HepG2 (cell line): ENCODE data around the gene CIAO3. TPM values are rescaled to one million over a fixed set of nuclear protein-coding genes. Genes with fewer than 3 reads are reported as not detected.

ENCODE experiments used
- CENPT ChIP-seq: sonication (generic); formaldehyde crosslinking; IDR thresholded peaks from 2 replicates; pipeline ENCODE4 v1.8.0; 2022; ENCODE audit warnings: low read depth, mild to moderate bottlenecking, moderate library complexity, missing genetic modification reagents
- ERF ChIP-seq: IDR thresholded peaks from 2 replicates; pipeline ENCODE4 v1.6.1; 2018; ENCODE audit warnings: missing biosample characterization, missing genetic modification reagents
- FOXM1 ChIP-seq: sonication (generic); formaldehyde crosslinking; IDR thresholded peaks from 2 replicates; pipeline ENCODE4 v1.5.0; 2020; ENCODE audit warnings: missing genetic modification reagents
- GABPB1 ChIP-seq: IDR thresholded peaks from 2 replicates; pipeline ENCODE4 v1.6.1; 2016; ENCODE audit warnings: mild to moderate bottlenecking, missing genetic modification reagents, moderate library complexity, missing compliant biosample characterization
- NR0B2 ChIP-seq: sonication (generic); formaldehyde crosslinking; IDR thresholded peaks from 2 replicates; pipeline ENCODE4 v1.4.0; 2020; ENCODE audit warnings: mild to moderate bottlenecking, missing genetic modification reagents
- PBX2 ChIP-seq: IDR thresholded peaks from 2 replicates; pipeline ENCODE4 v1.6.1; 2016; ENCODE audit warnings: control low read depth
- RNF2 ChIP-seq: fragments of 450-650 bp; conservative IDR thresholded peaks from 2 replicates; pipeline ENCODE4 v1.6.1; 2016; ENCODE audit warnings: low read depth
- TFDP2 ChIP-seq: sonication (generic); formaldehyde crosslinking; IDR thresholded peaks from 2 replicates; pipeline ENCODE4 v1.4.0; 2020; ENCODE audit warnings: missing genetic modification reagents
- ZC3H13 ChIP-seq: sonication (generic); formaldehyde crosslinking; IDR thresholded peaks from 2 replicates; pipeline ENCODE4 v1.8.1; 2023; ENCODE audit warnings: mild to moderate bottlenecking, missing genetic modification reagents, moderate library complexity
- ZNF354B ChIP-seq: sonication (generic); formaldehyde crosslinking; IDR thresholded peaks from 2 replicates; pipeline ENCODE4 v1.8.0; 2022; ENCODE audit warnings: mild to moderate bottlenecking, missing genetic modification reagents
- ZNF451 ChIP-seq: sonication (generic); formaldehyde crosslinking; IDR thresholded peaks from 2 replicates; pipeline ENCODE4 v1.5.0; 2020; ENCODE audit warnings: mild to moderate bottlenecking, missing genetic modification reagents
- ZNF563 ChIP-seq: sonication (generic); formaldehyde crosslinking; IDR thresholded peaks from 2 replicates; pipeline ENCODE4 v1.8.0; 2022; ENCODE audit warnings: mild to moderate bottlenecking, moderate library complexity, missing genetic modification reagents
- ZNF7 ChIP-seq: IDR thresholded peaks from 2 replicates; pipeline ENCODE4 v1.6.1; 2016; ENCODE audit warnings: missing biosample characterization, missing genetic modification reagents
- ZNF747 ChIP-seq: sonication (generic); formaldehyde crosslinking; IDR thresholded peaks from 2 replicates; pipeline ENCODE4 v1.8.1; 2023; ENCODE audit warnings: missing genetic modification reagents, mild to moderate bottlenecking, borderline replicate concordance
- ZNF775 ChIP-seq: sonication (generic); formaldehyde crosslinking; IDR thresholded peaks from 2 replicates; pipeline ENCODE4 v1.4.0; 2020; ENCODE audit warnings: missing genetic modification reagents, mild to moderate bottlenecking, moderate library complexity, borderline replicate concordance
- polyA plus RNA-seq, 8 experiments: library from polyadenylated mRNA; depleted of rRNA in 3 of 8; stranded (reverse) in 7 of 8; unstranded in 1 of 8; fragments of >200 nt; fragmentation: Illumina TruSeq in 4 of 8; extraction: Trizol in 4 of 8; gene quantifications; 2 replicates each; pipeline versions ENCODE4 v1.2.1 to v1.2.3, GENCODE V29; 2011 to 2016; ENCODE audit warnings: low read depth in 4 of 8, missing spikeins in 1 of 8, mixed read lengths in 1 of 8; ENCODE audit not compliant: insufficient read depth in 1 of 8
- total RNA-seq, 5 experiments: library from RNA; depleted of rRNA; stranded (reverse); fragments of >200 nt; fragmentation: Illumina TruSeq; extraction: Trizol; gene quantifications; 2 replicates each; pipeline ENCODE4 v1.2.3, GENCODE V29; 2016; ENCODE audit warnings: low read depth in 1 of 5
- TF ChIP-seq, protein P1 (sequence below): sonication (generic); formaldehyde crosslinking; IDR thresholded peaks from 2 replicates; pipeline ENCODE4 v1.4.0; 2020; ENCODE audit warnings: mild to moderate bottlenecking, missing genetic modification reagents
- TF ChIP-seq, protein P2 (sequence below): sonication (generic); formaldehyde crosslinking; IDR thresholded peaks from 2 replicates; pipeline ENCODE4 v1.4.0; 2020; ENCODE audit warnings: missing genetic modification reagents, borderline replicate concordance
- TF ChIP-seq, protein P3 (sequence below): IDR thresholded peaks from 2 replicates; pipeline ENCODE4 v1.6.1; 2016; ENCODE audit warnings: low read depth, control low read depth
- TF ChIP-seq, protein P4 (sequence below): sonication (generic); formaldehyde crosslinking; IDR thresholded peaks from 2 replicates; pipeline ENCODE4 v1.4.0; 2020; ENCODE audit warnings: missing genetic modification reagents
- TF ChIP-seq, protein P5 (sequence below): IDR thresholded peaks from 2 replicates; pipeline ENCODE4 v1.6.1; 2012; ENCODE audit warnings: inconsistent platforms

The CIAO3 gene
- total and polyA plus RNA-seq, 2 of the 13 experiments (the other 11 are each of a cell fraction or from before 2014, with no cell fraction given): 21.7 to 25.0 TPM

- TF ChIP-seq, protein P1, sequence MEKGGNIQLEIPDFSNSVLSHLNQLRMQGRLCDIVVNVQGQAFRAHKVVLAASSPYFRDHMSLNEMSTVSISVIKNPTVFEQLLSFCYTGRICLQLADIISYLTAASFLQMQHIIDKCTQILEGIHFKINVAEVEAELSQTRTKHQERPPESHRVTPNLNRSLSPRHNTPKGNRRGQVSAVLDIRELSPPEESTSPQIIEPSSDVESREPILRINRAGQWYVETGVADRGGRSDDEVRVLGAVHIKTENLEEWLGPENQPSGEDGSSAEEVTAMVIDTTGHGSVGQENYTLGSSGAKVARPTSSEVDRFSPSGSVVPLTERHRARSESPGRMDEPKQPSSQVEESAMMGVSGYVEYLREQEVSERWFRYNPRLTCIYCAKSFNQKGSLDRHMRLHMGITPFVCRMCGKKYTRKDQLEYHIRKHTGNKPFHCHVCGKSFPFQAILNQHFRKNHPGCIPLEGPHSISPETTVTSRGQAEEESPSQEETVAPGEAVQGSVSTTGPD (CRISPR knock-in tag): no peak
- TF ChIP-seq CENPT (CRISPR knock-in tag) (peak; percentile 9; the same call in 1 of the 2 replicates), ZNF775 (CRISPR knock-in tag) (no peak), ZNF451 (CRISPR knock-in tag) (0 out of 2 replicates have a peak, but pooled peaks have one; percentile 3), ZC3H13 (CRISPR knock-in tag) (0 out of 2 replicates have a peak, but pooled peaks have one; percentile 8), ZNF563 (peak; percentile 72; the same call in 1 of the 2 replicates), ZNF354B (CRISPR knock-in tag) (no peak), ERF (0 out of 2 replicates have a peak, but pooled peaks have one; percentile 28), NR0B2 (CRISPR knock-in tag) (peak; percentile 44; the same call in 1 of the 2 replicates), FOXM1 (CRISPR knock-in tag) (0 out of 2 replicates have a peak, but pooled peaks have one; percentile 13), ZNF747 (CRISPR knock-in tag) (no peak), GABPB1 (CRISPR knock-in tag) (peak; percentile 55; the same call in 1 of the 2 replicates), ZNF7 (CRISPR knock-in tag) (no peak), RNF2 (0 out of 2 replicates have a peak, but pooled peaks have one; percentile 50), TFDP2 (peak; percentile 93), PBX2 (CRISPR knock-in tag) (peak; percentile 58)
- TF ChIP-seq, protein P2, sequence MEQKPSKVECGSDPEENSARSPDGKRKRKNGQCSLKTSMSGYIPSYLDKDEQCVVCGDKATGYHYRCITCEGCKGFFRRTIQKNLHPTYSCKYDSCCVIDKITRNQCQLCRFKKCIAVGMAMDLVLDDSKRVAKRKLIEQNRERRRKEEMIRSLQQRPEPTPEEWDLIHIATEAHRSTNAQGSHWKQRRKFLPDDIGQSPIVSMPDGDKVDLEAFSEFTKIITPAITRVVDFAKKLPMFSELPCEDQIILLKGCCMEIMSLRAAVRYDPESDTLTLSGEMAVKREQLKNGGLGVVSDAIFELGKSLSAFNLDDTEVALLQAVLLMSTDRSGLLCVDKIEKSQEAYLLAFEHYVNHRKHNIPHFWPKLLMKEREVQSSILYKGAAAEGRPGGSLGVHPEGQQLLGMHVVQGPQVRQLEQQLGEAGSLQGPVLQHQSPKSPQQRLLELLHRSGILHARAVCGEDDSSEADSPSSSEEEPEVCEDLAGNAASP (CRISPR knock-in tag): 0 out of 2 replicates have a peak, but pooled peaks have one; percentile 17
- TF ChIP-seq, protein P3, sequence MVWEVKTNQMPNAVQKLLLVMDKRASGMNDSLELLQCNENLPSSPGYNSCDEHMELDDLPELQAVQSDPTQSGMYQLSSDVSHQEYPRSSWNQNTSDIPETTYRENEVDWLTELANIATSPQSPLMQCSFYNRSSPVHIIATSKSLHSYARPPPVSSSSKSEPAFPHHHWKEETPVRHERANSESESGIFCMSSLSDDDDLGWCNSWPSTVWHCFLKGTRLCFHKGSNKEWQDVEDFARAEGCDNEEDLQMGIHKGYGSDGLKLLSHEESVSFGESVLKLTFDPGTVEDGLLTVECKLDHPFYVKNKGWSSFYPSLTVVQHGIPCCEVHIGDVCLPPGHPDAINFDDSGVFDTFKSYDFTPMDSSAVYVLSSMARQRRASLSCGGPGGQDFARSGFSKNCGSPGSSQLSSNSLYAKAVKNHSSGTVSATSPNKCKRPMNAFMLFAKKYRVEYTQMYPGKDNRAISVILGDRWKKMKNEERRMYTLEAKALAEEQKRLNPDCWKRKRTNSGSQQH: peak; percentile 85; the same call in 1 of the 2 replicates
- TF ChIP-seq, protein P4, sequence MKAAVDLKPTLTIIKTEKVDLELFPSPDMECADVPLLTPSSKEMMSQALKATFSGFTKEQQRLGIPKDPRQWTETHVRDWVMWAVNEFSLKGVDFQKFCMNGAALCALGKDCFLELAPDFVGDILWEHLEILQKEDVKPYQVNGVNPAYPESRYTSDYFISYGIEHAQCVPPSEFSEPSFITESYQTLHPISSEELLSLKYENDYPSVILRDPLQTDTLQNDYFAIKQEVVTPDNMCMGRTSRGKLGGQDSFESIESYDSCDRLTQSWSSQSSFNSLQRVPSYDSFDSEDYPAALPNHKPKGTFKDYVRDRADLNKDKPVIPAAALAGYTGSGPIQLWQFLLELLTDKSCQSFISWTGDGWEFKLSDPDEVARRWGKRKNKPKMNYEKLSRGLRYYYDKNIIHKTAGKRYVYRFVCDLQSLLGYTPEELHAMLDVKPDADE (CRISPR knock-in tag): no peak
- TF ChIP-seq, protein P5, sequence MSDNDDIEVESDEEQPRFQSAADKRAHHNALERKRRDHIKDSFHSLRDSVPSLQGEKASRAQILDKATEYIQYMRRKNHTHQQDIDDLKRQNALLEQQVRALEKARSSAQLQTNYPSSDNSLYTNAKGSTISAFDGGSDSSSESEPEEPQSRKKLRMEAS: peak; percentile 85
These were observed 47.8 kb upstream of the CIAO3 start, which contains the start of gene CHTF18 (continued) for GRCh38 chr16:788399-789126.
